ENCODE data around the gene DGKH. TPM values are rescaled to one million over a fixed set of nuclear protein-coding genes. Genes with fewer than 3 reads are reported as not detected.

DGKH gene
- total RNA-seq, 1 experiment from 2014 or later = 5.2 TPM

GRCh38 chr13:42219051-42219450 lies 170.6 kb downstream of the DGKH start:
- Mint-ChIP-seq H3K36me3 (ENCODE audit: insufficient read depth, unreplicated experiment) (no peaks in the 10 kb centered on the region), H3K9me3 (ENCODE audit: unreplicated experiment) (no peaks in the 10 kb centered on the region), H3K27ac (ENCODE audit: unreplicated experiment) (no peak overlapping the region), H3K27me3 (ENCODE audit: insufficient read depth, unreplicated experiment) (no peaks in the 10 kb centered on the region), H3K4me3 (ENCODE audit: unreplicated experiment) (no peak overlapping the region), H3K4me1 (ENCODE audit: low read depth, unreplicated experiment) (peaks cover 6% of the 10 kb centered on the region)
- no TSS peak for BruUV-seq (replicated peaks)
- Histone ChIP-seq H3K9me3 (no peaks in the 10 kb centered on the region), H3K27me3 (replicated peaks; ENCODE audit: control insufficient read depth, insufficient read depth, low read length) (no peaks in the 10 kb centered on the region), H3K36me3 (ENCODE audit: control insufficient read depth, insufficient read depth, low read length) (no peaks in the 10 kb centered on the region), H3K4me1 (no peaks in the 10 kb centered on the region), H3K4me3 (ENCODE audit: low read depth, low read length) (no peak overlapping the region)
- no peak for TF ChIP-seq CTCF (IDR thresholded peaks at IDR 0.05; ENCODE audit: insufficient read depth in 1 of 2, low read depth in 1 of 2, low read length in 1 of 2, severe bottlenecking in 1 of 2, unreplicated experiment in 1 of 2)
- no peak for DNase-seq
- intact Hi-C loops (cut with micrococcal nuclease; ENCODE audit: unreplicated experiment) = loop anchor here (5.0 to 10.0 kb wide), 3 partner anchors 174 to 804 kb away; partner anchors contain the start of gene DGKH
- CTCF ChIA-PET = no interaction called here
- POLR2A ChIA-PET = no interaction called here

- H3K9me3 Mint-ChIP-seq (ENCODE audit: unreplicated experiment) = no peaks in the 10 kb centered on the region
- H3K27me3 Mint-ChIP-seq (ENCODE audit: insufficient read depth, unreplicated experiment) = no peaks in the 10 kb centered on the region
- peaks cover 1% of the 10 kb centered on the region for H3K4me1 Mint-ChIP-seq (ENCODE audit: low read depth, unreplicated experiment)
- TF ChIP-seq CTCF (IDR thresholded peaks at IDR 0.05; ENCODE audit: insufficient read depth in 1 of 2, low read depth in 1 of 2, low read length in 1 of 2, severe bottlenecking in 1 of 2, unreplicated experiment in 1 of 2) = no peak
- no peak overlapping the region for H3K27ac Mint-ChIP-seq (ENCODE audit: unreplicated experiment)
- no TSS peak for BruUV-seq (replicated peaks)
- Histone ChIP-seq H3K27me3 (replicated peaks; ENCODE audit: control insufficient read depth, insufficient read depth, low read length) (no peaks in the 10 kb centered on the region), H3K36me3 (ENCODE audit: control insufficient read depth, insufficient read depth, low read length) (no peaks in the 10 kb centered on the region), H3K4me3 (ENCODE audit: low read depth, low read length) (no peak overlapping the region), H3K9me3 (no peaks in the 10 kb centered on the region), H3K4me1 (no peaks in the 10 kb centered on the region)
- ChIA-PET POLR2A (no interaction called here), CTCF (no interaction called here)
- intact Hi-C loops (cut with micrococcal nuclease; ENCODE audit: unreplicated experiment) = loop anchor here (5.0 to 10.0 kb wide), 3 partner anchors 175 to 805 kb away; partner anchors contain the start of gene DGKH
- H3K4me3 Mint-ChIP-seq (ENCODE audit: unreplicated experiment) = no peak overlapping the region
- H3K36me3 Mint-ChIP-seq (ENCODE audit: insufficient read depth, unreplicated experiment) = peaks cover 5% of the 10 kb centered on the region
- DNase-seq = no peak
Measured at GRCh38 chr13:42219876-42220275, 171.4 kb downstream of the DGKH start.

- Histone ChIP-seq H3K4me1 (no peaks in the 10 kb centered on the region), H3K9me3 (no peaks in the 10 kb centered on the region), H3K27me3 (replicated peaks; ENCODE audit: control insufficient read depth, insufficient read depth, low read length) (no peaks in the 10 kb centered on the region), H3K4me3 (ENCODE audit: low read depth, low read length) (no peak overlapping the region), H3K36me3 (ENCODE audit: control insufficient read depth, insufficient read depth, low read length) (no peaks in the 10 kb centered on the region)
- H3K9me3 Mint-ChIP-seq (ENCODE audit: unreplicated experiment) = no peaks in the 10 kb centered on the region
- H3K27me3 Mint-ChIP-seq (ENCODE audit: insufficient read depth, unreplicated experiment) = no peaks in the 10 kb centered on the region
- H3K36me3 Mint-ChIP-seq (ENCODE audit: insufficient read depth, unreplicated experiment) = peaks cover 10% of the 10 kb centered on the region
- H3K4me1 Mint-ChIP-seq (ENCODE audit: low read depth, unreplicated experiment) = no peaks in the 10 kb centered on the region
- no TSS peak for BruUV-seq (replicated peaks)
- intact Hi-C loops (cut with micrococcal nuclease; ENCODE audit: unreplicated experiment) = no loop called here
- ChIA-PET POLR2A (no interaction called here), CTCF (no interaction called here)
- no peak for DNase-seq
- no peak overlapping the region for H3K27ac Mint-ChIP-seq (ENCODE audit: unreplicated experiment)
- H3K4me3 Mint-ChIP-seq (ENCODE audit: unreplicated experiment) = no peak overlapping the region
- no peak for TF ChIP-seq CTCF (IDR thresholded peaks at IDR 0.05; ENCODE audit: insufficient read depth in 1 of 2, low read depth in 1 of 2, low read length in 1 of 2, severe bottlenecking in 1 of 2, unreplicated experiment in 1 of 2)
Measured at GRCh38 chr13:42221121-42221765, 172.8 kb downstream of the DGKH start.
